Stimulated activated CD4-positive, alpha-beta T cell treated with anti-CD3 and anti-CD28 coated beads, Interleukin-15, amount 100 ng/mL, for 48 hours (primary cell): ENCODE data around the gene AGAP6.
"Not testable (repeated sequence)": the region's sequence is repeated elsewhere in the genome, so short reads cannot be mapped to it uniquely, and the experiment has no call there.

Experiments used
- DNase-seq, 2 donors: peaks; one replicate each; pipeline ENCODE4 v3.0.0-alpha.2; 2020; ENCODE audit warnings: low read depth in 2 of 2

The AGAP6 gene

GRCh38 chr10:50024716-50025383, 36.6 kb downstream of the AGAP6 start:
- not testable (repeated sequence) for DNase-seq

- DNase-seq: no peak
Measured at GRCh38 chr10:50025627-50026026, 37.4 kb downstream of the AGAP6 start.

GRCh38 chr10:50027195-50027594, 39.0 kb downstream of the AGAP6 start:
- no peak for DNase-seq

DNA sequence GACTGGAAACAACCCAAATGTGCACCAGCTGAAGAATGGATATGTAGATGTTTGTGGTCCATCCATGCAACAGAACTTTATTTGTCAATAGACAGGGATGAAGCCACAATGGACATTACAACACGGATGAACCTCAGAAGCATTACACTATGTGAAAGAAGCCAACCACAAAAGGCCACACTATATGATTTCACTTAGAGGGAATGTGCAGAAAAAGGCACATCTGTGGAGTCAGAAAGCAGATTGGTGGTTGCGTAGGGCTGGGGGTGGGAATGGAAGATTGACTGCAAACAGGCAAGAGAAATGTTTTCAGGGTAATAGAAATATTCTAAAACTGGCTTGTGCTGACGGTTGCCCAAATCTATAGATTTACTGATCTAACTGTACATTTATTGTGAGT, 45.3 kb downstream of the AGAP6 start:
- no peak for DNase-seq

GRCh38 chr10:50035337-50035736, 47.1 kb downstream of the AGAP6 start:
- not testable (repeated sequence) for DNase-seq

DNA sequence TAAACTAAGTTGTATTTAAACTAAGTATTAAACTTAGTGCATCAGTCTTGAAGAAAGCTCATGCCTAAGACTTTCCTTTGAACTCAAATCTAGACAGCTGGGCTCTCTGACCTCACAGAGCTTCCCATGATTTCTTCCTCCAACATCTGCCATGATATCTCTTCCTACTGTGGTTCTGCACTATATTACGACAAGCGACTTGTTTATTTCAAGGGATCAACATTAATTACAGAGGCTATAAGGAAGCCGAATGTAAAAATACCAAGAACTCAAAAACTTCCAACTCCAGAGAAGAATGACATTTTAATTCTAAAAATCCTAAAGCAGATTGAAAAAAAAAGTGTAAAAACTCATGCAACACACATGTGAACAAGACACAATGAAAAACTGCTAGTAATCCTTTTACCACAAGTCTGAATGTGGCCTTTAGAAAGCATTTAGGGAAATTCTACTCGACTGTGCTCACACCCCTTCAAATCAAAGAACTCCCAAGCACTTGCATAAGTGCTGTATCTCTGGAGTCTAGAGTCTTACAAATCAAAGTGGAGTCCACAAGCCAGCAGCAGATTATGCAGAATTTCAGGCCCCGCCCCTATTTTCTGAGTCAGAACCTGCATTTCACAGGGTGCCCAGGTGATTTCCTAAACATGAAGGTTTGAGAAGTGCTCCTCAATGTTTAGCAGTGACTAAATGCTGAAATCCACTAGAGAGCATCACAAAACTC, 56.9 kb downstream of the AGAP6 start:
- DNase-seq: no peak

DNA sequence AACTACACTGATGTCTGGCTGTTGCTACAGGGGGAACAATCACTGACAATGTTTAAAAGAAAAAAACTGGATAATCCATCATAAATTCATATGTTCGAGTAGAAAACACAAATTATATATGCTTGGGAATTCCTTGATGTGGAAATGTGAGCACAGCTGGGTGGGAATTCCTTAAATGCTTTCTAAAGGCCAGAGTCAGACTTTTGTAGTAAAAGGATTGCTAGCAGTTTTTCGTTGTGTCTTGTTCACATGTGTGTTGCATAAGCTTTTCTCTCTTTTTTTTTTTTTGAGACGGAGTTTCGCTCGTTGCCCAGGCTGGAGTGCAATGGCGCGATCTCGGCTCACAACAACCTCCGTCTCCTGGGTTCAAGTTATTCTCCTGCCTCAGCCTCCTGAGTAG, 58.3 kb downstream of the AGAP6 start:
- DNase-seq: not testable (repeated sequence)

- DNase-seq: not testable (repeated sequence)
Measured at GRCh38 chr10:50047594-50047993, 59.4 kb downstream of the AGAP6 start.

DNA sequence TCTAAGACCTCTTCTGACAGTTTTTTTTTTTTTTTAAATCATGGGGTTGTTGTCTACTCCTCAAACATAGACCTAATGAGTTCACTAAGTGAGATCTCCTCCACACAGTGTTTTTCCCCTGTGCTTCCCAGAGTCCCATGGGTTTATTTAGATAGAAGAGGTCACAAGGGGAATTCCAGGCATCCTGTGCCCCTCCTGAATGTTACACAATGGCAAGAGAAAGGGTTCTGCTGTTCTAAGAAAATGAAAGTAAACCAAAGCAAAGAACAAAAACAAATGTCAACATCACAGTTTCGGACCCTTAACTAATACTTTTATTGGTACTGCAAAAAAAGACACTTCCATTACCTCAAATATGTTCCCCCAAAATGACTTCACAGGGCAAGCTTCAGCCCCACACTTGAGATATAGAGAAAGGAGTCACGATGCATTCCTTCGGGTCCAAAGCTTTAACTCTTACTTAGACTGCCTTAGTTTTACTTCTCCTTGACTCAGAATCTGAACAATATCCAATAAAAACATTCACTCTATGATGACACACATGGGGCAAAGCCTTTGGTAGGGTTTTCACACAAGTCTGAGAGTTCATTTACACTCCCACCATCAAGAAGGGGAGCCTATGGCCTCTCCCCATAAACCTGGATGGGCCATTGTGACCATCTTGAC, 63.9 kb downstream of the AGAP6 start:
- not testable (repeated sequence) for DNase-seq

DNA sequence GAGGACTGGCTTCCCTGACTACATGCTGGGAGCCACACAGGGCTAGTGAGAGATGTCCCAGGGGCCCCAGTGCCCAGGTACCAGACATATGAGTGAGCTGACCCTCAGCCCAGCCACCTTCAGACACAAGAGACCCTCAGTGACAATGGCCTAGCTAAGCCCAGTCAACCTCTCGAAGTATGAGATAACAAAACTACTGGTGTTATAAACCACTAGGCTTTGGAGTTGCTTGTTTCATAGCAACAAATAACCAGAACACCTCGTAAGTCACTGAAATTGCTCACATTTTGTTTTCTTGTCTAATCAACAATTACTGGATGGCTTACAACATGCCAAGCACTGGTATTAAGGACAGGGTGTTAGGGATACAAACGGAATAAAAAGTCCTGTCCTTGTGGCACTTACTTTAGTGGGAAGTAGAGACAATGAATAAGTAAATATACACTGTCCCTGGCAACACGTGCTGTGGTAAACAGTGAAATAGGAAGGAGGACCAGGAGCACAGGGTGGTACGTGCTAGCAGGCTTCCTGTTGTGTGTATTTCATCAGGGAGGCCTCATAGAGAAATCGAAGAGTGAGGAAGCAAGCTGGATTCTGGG, 64.7 kb downstream of the AGAP6 start:
- DNase-seq: not testable (repeated sequence)

DNA sequence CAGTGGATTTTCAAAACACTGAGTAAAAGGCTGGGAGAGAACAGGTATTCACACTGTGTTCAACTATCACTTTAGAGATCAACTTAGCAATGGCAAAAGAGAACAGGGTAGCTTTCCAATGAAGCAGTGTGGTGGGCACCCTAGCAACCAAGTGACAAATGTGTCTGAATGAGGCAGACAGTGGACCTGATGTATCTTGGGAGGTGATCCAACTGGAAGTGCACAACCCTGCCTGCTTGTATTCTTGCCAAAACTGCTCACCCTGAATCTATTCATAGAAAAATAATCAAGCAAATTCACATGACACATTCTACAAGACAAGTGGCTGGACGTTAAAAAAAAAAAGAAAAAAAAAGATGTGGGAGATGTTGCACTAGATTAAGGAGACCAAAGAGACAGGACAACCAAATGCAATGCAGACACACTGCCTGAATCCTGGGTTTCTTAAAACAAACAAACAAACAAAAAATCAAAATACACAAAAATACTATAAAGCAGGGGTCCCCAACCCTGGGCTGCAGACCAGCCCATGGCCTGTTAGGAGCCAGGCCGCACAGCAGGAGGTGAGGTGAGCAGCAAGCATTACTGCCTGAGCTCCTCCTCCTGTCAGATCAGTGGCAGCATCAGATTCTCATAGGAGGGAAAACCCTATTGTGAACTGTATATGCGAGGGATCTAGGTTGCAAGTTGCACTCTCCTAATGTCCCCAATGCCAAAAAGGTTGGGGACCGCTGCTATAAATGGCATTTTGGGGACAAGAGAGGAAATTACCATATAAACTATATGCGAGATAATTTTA, 67.5 kb downstream of the AGAP6 start:
- DNase-seq: not testable (repeated sequence)

DNA sequence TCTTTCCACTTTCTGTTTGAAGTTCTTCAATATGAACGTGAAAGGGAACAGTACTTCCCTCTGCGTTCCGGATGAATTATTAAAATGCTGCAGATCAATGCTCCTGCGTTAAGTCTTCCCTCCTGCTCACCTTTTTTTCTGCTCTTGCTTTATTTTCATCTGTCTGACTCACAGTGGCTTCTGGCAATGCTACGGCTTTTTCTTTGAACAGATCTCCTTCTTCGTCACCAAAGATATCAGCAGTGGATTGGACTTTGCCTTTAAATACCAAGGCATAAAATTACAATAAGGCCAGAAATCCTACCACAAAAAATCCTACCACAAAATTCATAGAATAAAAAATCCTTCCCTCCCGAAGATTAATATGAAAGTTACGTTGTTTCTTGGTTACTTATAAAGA, 68.4 kb downstream of the AGAP6 start:
- DNase-seq: not testable (repeated sequence)

GRCh38 chr10:50058727-50059126, 70.5 kb downstream of the AGAP6 start:
- not testable (repeated sequence) for DNase-seq

GRCh38 chr10:50059946-50060345, 71.7 kb downstream of the AGAP6 start:
- DNase-seq: not testable (repeated sequence)
